H1 (cell line): ENCODE data around the gene CCL26. TPM values are rescaled to one million over a fixed set of nuclear protein-coding genes. Genes with fewer than 3 reads are reported as not detected.

Experiments
- CTCF ChIA-PET: fragments of 300-600 bp; sonication (Branson Sonifier 250); formaldehyde crosslinking; loops from one replicate; lab custom pipeline; 2021; ENCODE audit not compliant: partially characterized antibody; lab: Charles Lee
- POLR2A ChIA-PET: fragments of 300-600 bp; sonication (Branson Sonifier 250); formaldehyde crosslinking; loops from one replicate; lab custom pipeline; 2021; ENCODE audit warnings: inconsistent platforms; ENCODE audit not compliant: partially characterized antibody; lab: Charles Lee
- DNase-seq, 2 experiments: peaks; one replicate each; pipeline versions ENCODE4 v3.0.0 to v3.0.0-alpha.2; 2010 to 2022; ENCODE audit warnings: low spot score in 2 of 2, low read depth in 1 of 2, mixed read lengths in 1 of 2
- FAIRE-seq: peaks from 2 replicates; lab custom pipeline; 2011; peaks lifted over from hg19 to GRCh38; lab: Jason Lieb, UNC
- H2AFZ ChIP-seq: 2 replicates; pipeline ENCODE4 v1.8.1; 2012; ENCODE audit warnings: low read length, inconsistent platforms
- H2AK5ac ChIP-seq: 2 replicates; pipeline ENCODE4 v1.6.1; 2013; ENCODE audit warnings: low read depth, low read length
- H2BK120ac ChIP-seq: replicated peaks from 2 replicates; pipeline ENCODE3; 2013; ENCODE audit warnings: low read depth, low read length, inconsistent platforms
- H2BK12ac ChIP-seq: 2 replicates; pipeline ENCODE4 v1.6.1; 2013; ENCODE audit warnings: low read depth, low read length
- H2BK15ac ChIP-seq: 2 replicates; pipeline ENCODE4 v1.6.1; 2013; ENCODE audit warnings: low read length
- H2BK20ac ChIP-seq: 2 replicates; pipeline ENCODE4 v1.6.1; 2013; ENCODE audit warnings: low read length
- H2BK5ac ChIP-seq: 2 replicates; pipeline ENCODE4 v1.6.1; 2013; ENCODE audit warnings: low read depth, low read length
- H3K14ac ChIP-seq: 2 replicates; pipeline ENCODE4 v1.6.1; 2013; ENCODE audit warnings: inconsistent platforms; ENCODE audit not compliant: insufficient read length
- H3K18ac ChIP-seq: 2 replicates; pipeline ENCODE4 v1.6.1; 2013; ENCODE audit warnings: low read length; ENCODE audit errors: extremely low read depth
- H3K23ac ChIP-seq: 2 replicates; pipeline ENCODE4 v1.6.1; 2013; ENCODE audit warnings: inconsistent platforms; ENCODE audit not compliant: insufficient read length
- H3K23me2 ChIP-seq: 2 replicates; pipeline ENCODE4 v1.6.1; 2013; ENCODE audit warnings: low read depth, low read length
- H3K27ac ChIP-seq: 2 replicates; pipeline ENCODE4 v1.6.1; 2011; ENCODE audit warnings: low read depth, low read length, inconsistent platforms
- H3K27me3 ChIP-seq, 4 experiments: replicated peaks in 1 of 4; 1 replicate in 1 of 4; 2 replicates in 3 of 4; pipeline versions ENCODE4 v1.6.1 to v1.8.1; 2011 to 2013; ENCODE audit warnings: low read length in 3 of 4, mild to moderate bottlenecking in 3 of 4, inconsistent platforms in 2 of 4, mixed read lengths in 2 of 4, moderate library complexity in 1 of 4; ENCODE audit not compliant: control insufficient read depth in 3 of 4, insufficient read depth in 3 of 4; ENCODE audit errors: extremely low read depth in 1 of 4
- H3K36me3 ChIP-seq, 4 experiments: 2 replicates each; pipeline versions ENCODE4 v1.6.1 to v1.8.1; 2011 to 2013; ENCODE audit warnings: mild to moderate bottlenecking in 4 of 4, low read length in 3 of 4, moderate library complexity in 2 of 4, control low read depth in 1 of 4, inconsistent platforms in 1 of 4; ENCODE audit not compliant: insufficient read depth in 4 of 4, control insufficient read depth in 2 of 4
- H3K4ac ChIP-seq: replicated peaks from 2 replicates; pipeline ENCODE3; 2013; ENCODE audit warnings: low read length, low read depth, mixed read lengths, inconsistent platforms; ENCODE audit not compliant: insufficient read length
- H3K4me1 ChIP-seq, 4 experiments: replicated peaks in 1 of 4; 1 replicate in 1 of 4; 2 replicates in 3 of 4; pipeline versions ENCODE4 v1.6.1 to v1.8.1; 2011 to 2013; ENCODE audit warnings: low read length in 3 of 4, inconsistent platforms in 2 of 4, mixed read lengths in 1 of 4; ENCODE audit not compliant: insufficient read depth in 4 of 4, control insufficient read depth in 3 of 4
- H3K4me2 ChIP-seq, 2 experiments: 2 replicates each; pipeline versions ENCODE4 v1.6.1 to v1.8.1; 2011 to 2013; ENCODE audit warnings: low read depth in 2 of 2, low read length in 2 of 2, control low read depth in 1 of 2, inconsistent platforms in 1 of 2, mild to moderate bottlenecking in 1 of 2; ENCODE audit not compliant: insufficient read depth in 1 of 2
- H3K4me3 ChIP-seq, 4 experiments: fragments of 200-600, 300-600 bp in 1 of 4; sonication (generic), shearing (Covaris generic), sonication (Bioruptor Twin) in 1 of 4; 2 replicates each; pipeline versions ENCODE4 v1.5.1 to v1.8.1; 2011 to 2016; ENCODE audit warnings: low read length in 4 of 4, low read depth in 3 of 4, control low read depth in 2 of 4, inconsistent platforms in 2 of 4, mild to moderate bottlenecking in 2 of 4, mixed read lengths in 1 of 4, moderate library complexity in 1 of 4; ENCODE audit not compliant: insufficient read depth in 2 of 4; ENCODE audit errors: extremely low read depth in 1 of 4
- H3K56ac ChIP-seq: replicated peaks from 2 replicates; pipeline ENCODE3; 2013; ENCODE audit warnings: low read depth, mild to moderate bottlenecking, mixed read lengths, low read length, inconsistent platforms; ENCODE audit not compliant: insufficient read length
- H3K79me1 ChIP-seq: 2 replicates; pipeline ENCODE4 v1.6.1; 2013; ENCODE audit warnings: low read depth, low read length, control low read depth
- H3K79me2 ChIP-seq, 2 experiments: 2 replicates each; pipeline versions ENCODE4 v1.6.1 to v1.8.1; 2012 to 2013; ENCODE audit warnings: low read length in 2 of 2, mild to moderate bottlenecking in 2 of 2, inconsistent platforms in 1 of 2; ENCODE audit not compliant: insufficient read depth in 2 of 2, control insufficient read depth in 1 of 2
- H3K9ac ChIP-seq, 4 experiments: replicated peaks in 1 of 4; 1 replicate in 1 of 4; 2 replicates in 3 of 4; pipeline versions ENCODE4 v1.6.1 to v1.8.1; 2011 to 2013; ENCODE audit warnings: low read depth in 3 of 4, low read length in 3 of 4, control low read depth in 2 of 4, mild to moderate bottlenecking in 2 of 4, moderate library complexity in 2 of 4, inconsistent platforms in 1 of 4; ENCODE audit errors: extremely low read depth in 1 of 4
- H3K9me3 ChIP-seq, 2 experiments: 2 replicates each; pipeline versions ENCODE4 v1.6.1 to v1.8.1; 2012 to 2013; ENCODE audit warnings: mild to moderate bottlenecking in 2 of 2, moderate library complexity in 2 of 2, control low read depth in 1 of 2, inconsistent platforms in 1 of 2, low read depth in 1 of 2, low read length in 1 of 2, mixed read lengths in 1 of 2; ENCODE audit not compliant: insufficient read depth in 2 of 2
- H4K20me1 ChIP-seq, 2 experiments: replicated peaks in 1 of 2; 2 replicates each; pipeline versions ENCODE3 to v1.8.1; 2011 to 2013; ENCODE audit warnings: inconsistent platforms in 2 of 2, low read length in 2 of 2, mild to moderate bottlenecking in 1 of 2; ENCODE audit not compliant: insufficient read depth in 2 of 2, control insufficient read depth in 1 of 2
- H4K5ac ChIP-seq: 2 replicates; pipeline ENCODE4 v1.6.1; 2013; ENCODE audit warnings: low read length, low read depth, mixed read lengths, inconsistent platforms; ENCODE audit not compliant: insufficient read length
- H4K8ac ChIP-seq: 2 replicates; pipeline ENCODE4 v1.8.0; 2013; ENCODE audit warnings: mild to moderate bottlenecking, moderate library complexity, low read length, inconsistent platforms; ENCODE audit not compliant: insufficient read depth; ENCODE audit errors: extremely low read depth
- H4K91ac ChIP-seq: replicated peaks from 2 replicates; pipeline ENCODE3; 2013; ENCODE audit warnings: low read length, mixed read lengths, inconsistent platforms; ENCODE audit not compliant: insufficient read length
- BACH1 ChIP-seq: IDR thresholded peaks from 2 replicates; pipeline ENCODE4 v1.6.1; 2012; ENCODE audit warnings: low read length, improper control_type of control experiment
- CTBP2 ChIP-seq: IDR thresholded peaks from 2 replicates; pipeline ENCODE4 v1.7.0; 2011; ENCODE audit warnings: borderline replicate concordance, mild to moderate bottlenecking, moderate library complexity, mixed read lengths, low read length; ENCODE audit not compliant: insufficient read depth, insufficient read length
- KDM5A ChIP-seq: fragments of 200-600 bp; IDR thresholded peaks from 2 replicates; pipeline ENCODE4 v1.7.1; 2012; ENCODE audit warnings: mild to moderate bottlenecking, low read length, inconsistent platforms, mixed read lengths
- MAFK ChIP-seq: IDR thresholded peaks from 2 replicates; pipeline ENCODE4 v1.6.1; 2012; ENCODE audit warnings: low read depth, mild to moderate bottlenecking, improper control_type of control experiment, low read length
- POLR2A ChIP-seq, 2 experiments: IDR thresholded peaks; 1 replicate in 1 of 2; 2 replicates in 1 of 2; pipeline ENCODE4 v1.6.1; 2011; ENCODE audit warnings: low read depth in 2 of 2, low read length in 2 of 2, mild to moderate bottlenecking in 2 of 2; ENCODE audit errors: control extremely low read depth in 1 of 2
- SAP30 ChIP-seq: fragments of 300-600 bp; sonication (generic); IDR thresholded peaks from 2 replicates; pipeline ENCODE4 v1.7.1; 2012; ENCODE audit warnings: low read length, moderate library complexity, mild to moderate bottlenecking, inconsistent platforms; ENCODE audit not compliant: insufficient read depth, insufficient replicate concordance
- SP4 ChIP-seq: IDR thresholded peaks from 2 replicates; pipeline ENCODE4 v1.6.1; 2012; ENCODE audit warnings: low read length, inconsistent platforms
- SRF ChIP-seq: IDR thresholded peaks from 2 replicates; pipeline ENCODE4 v1.6.1; 2011; ENCODE audit warnings: mild to moderate bottlenecking, low read depth, low read length, moderate library complexity
- TBP ChIP-seq: IDR thresholded peaks from 2 replicates; pipeline ENCODE4 v1.6.1; 2011; ENCODE audit warnings: low read depth, low read length, improper control_type of control experiment
- WGBS, 2 experiments: shearing (Covaris generic) in 1 of 2; methylation state at CpG; one replicate each; pipeline versions ENCODE4 v1.1.6 to v1.1.7; 2013 to 2015; ENCODE audit warnings: low lambda C conversion rate in 2 of 2, mixed read lengths in 2 of 2, inconsistent platforms in 1 of 2, low coverage in 1 of 2, missing lambda C conversion rate in 1 of 2; ENCODE audit not compliant: insufficient replicate concordance in 2 of 2, insufficient coverage in 1 of 2, insufficient read length in 1 of 2; ENCODE audit errors: extremely low coverage in 1 of 2, missing lambda C conversion rate in 1 of 2; 5-methylcytosine and 5-hydroxymethylcytosine counted together
- polyA plus RNA-seq, 7 experiments: library from polyadenylated mRNA; depleted of rRNA in 3 of 7; stranded (reverse) in 5 of 7; unstranded in 2 of 7; fragments of >200 nt in 5 of 7; fragments of 200-250 nt in 2 of 7; gene quantifications; 1 replicate in 5 of 7; 2 replicates in 1 of 7; 4 replicates in 1 of 7; pipeline versions ENCODE4 v1.2.1 to v1.2.3, GENCODE V29; 2011 to 2013; ENCODE audit warnings: missing spikeins in 2 of 7, mixed read lengths in 2 of 7
- total RNA-seq: library from RNA; stranded (reverse); fragmentation: NEBNext Ultra II Directional; extraction: Animal tissue kit (Norgen Biotek cat#: 25700); gene quantifications from 2 replicates; pipeline ENCODE4 v1.2.1, GENCODE V29; 2021
- TF ChIP-seq, protein P1 (sequence below): IDR thresholded peaks from 2 replicates; pipeline ENCODE4 v1.6.1; 2011; ENCODE audit warnings: low read length, improper control_type of control experiment
- TF ChIP-seq, protein P2 (sequence below): IDR thresholded peaks from 2 replicates; pipeline ENCODE4 v1.6.1; 2012; ENCODE audit warnings: inconsistent platforms

CCL26 gene
- total and polyA plus RNA-seq, 2 of the 8 experiments (the other 6 are each of a cell fraction or from before 2014, with no cell fraction given), result 8.7 to 14.9 TPM

DNA sequence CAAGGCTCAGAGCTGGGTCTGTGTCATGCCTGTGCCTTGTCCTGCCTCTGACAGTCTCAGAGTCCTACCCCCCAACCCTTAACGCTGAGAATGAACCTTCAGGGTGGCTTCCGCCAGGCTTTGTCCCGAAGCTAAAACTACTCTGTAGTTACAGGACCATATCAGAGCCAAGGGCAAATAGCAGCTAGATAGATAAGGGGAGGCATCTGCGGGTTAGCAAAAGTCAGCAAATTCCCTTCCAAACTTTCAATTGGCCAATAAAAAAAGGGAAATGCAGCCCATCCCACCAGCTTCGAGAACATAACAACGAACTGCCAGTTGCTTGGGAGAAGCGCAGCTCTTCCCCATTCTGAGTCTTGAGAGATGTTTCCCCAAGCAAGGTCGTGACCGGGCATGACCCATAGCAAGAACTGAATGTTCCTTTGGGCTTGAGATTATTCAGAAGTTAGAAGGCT, 23.8 kb upstream of the CCL26 start:
- H3K9me3 ChIP-seq, result no peaks in the 10 kb centered on the region
- no peak overlapping the region for H4K8ac ChIP-seq
- H2BK12ac ChIP-seq, result no peak overlapping the region
- no peaks in the 10 kb centered on the region for H4K20me1 ChIP-seq
- H3K56ac ChIP-seq, result no peak overlapping the region
- WGBS, 2 experiments, result 94% methylated on average over 9 of the region's 9 CpGs; no CpG with 5 or more reads in 1 of the 2 experiments
- ChIA-PET POLR2A (no interaction called here), CTCF (interaction anchor here (1.8 kb wide), 1 partner anchor 10 kb away, joined by 5 read pairs; no protein-coding TSS in a partner anchor)
- H3K14ac ChIP-seq, result no peak overlapping the region
- H2AK5ac ChIP-seq, result no peak overlapping the region
- H3K18ac ChIP-seq, result no peak overlapping the region
- H3K36me3 ChIP-seq, result peaks cover 0 to 4% (median 0%) of the 10 kb centered on the region in 4 experiments; a peak in 2 of 8 replicates
- H3K79me2 ChIP-seq, result no peaks in the 10 kb centered on the region
- no peaks in the 10 kb centered on the region for H3K23me2 ChIP-seq
- no peak overlapping the region for H2BK15ac ChIP-seq
- no peak overlapping the region for H3K4me3 ChIP-seq
- H2AFZ ChIP-seq, result no peak overlapping the region
- H3K27me3 ChIP-seq, result no peaks in the 10 kb centered on the region
- no peak overlapping the region for H4K91ac ChIP-seq
- no peak overlapping the region for H2BK5ac ChIP-seq
- peak overlapping the region; percentile 13 for H3K4ac ChIP-seq
- H3K4me2 ChIP-seq, result no peak overlapping the region
- no peak overlapping the region for H3K9ac ChIP-seq
- no peak overlapping the region for H4K5ac ChIP-seq
- H2BK120ac ChIP-seq, result no peak overlapping the region
- H3K27ac ChIP-seq, result no peak overlapping the region
- no peaks in the 10 kb centered on the region; a peak in 1 of 7 replicates for H3K4me1 ChIP-seq
- H3K23ac ChIP-seq, result no peak overlapping the region
- DNase-seq (no peak), FAIRE-seq (no peak)
- H2BK20ac ChIP-seq, result no peak overlapping the region
- H3K79me1 ChIP-seq, result no peaks in the 10 kb centered on the region
- TF ChIP-seq, protein P1, sequence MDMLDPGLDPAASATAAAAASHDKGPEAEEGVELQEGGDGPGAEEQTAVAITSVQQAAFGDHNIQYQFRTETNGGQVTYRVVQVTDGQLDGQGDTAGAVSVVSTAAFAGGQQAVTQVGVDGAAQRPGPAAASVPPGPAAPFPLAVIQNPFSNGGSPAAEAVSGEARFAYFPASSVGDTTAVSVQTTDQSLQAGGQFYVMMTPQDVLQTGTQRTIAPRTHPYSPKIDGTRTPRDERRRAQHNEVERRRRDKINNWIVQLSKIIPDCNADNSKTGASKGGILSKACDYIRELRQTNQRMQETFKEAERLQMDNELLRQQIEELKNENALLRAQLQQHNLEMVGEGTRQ, result no peak
- TF ChIP-seq, protein P2, sequence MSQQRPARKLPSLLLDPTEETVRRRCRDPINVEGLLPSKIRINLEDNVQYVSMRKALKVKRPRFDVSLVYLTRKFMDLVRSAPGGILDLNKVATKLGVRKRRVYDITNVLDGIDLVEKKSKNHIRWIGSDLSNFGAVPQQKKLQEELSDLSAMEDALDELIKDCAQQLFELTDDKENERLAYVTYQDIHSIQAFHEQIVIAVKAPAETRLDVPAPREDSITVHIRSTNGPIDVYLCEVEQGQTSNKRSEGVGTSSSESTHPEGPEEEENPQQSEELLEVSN, result no peak
- no peak for TF ChIP-seq SRF
- no peak for TF ChIP-seq CTBP2
- no peak for TF ChIP-seq MAFK
- TF ChIP-seq POLR2A (IDR thresholded peaks at IDR 0.05; ENCODE audit: control extremely low read depth in 1 of 2, low read depth in 2 of 2, low read length in 2 of 2), result no peak
- TF ChIP-seq SP4, result no peak
- TF ChIP-seq TBP, result no peak
- no peak for TF ChIP-seq SAP30
- TF ChIP-seq BACH1, result no peak
- TF ChIP-seq KDM5A, result no peak
